GM19395 (cell line): ENCODE data around the gene SCN2B.

Experiments
- ATAC-seq: cut with Tn5 transposase; IDR thresholded peaks from one replicate; pipeline ENCODE4 v1.9.1; 2021; ENCODE audit warnings: mild to moderate bottlenecking, moderate library complexity; ENCODE audit not compliant: unreplicated experiment

SCN2B gene, protein sequence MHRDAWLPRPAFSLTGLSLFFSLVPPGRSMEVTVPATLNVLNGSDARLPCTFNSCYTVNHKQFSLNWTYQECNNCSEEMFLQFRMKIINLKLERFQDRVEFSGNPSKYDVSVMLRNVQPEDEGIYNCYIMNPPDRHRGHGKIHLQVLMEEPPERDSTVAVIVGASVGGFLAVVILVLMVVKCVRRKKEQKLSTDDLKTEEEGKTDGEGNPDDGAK

DNA sequence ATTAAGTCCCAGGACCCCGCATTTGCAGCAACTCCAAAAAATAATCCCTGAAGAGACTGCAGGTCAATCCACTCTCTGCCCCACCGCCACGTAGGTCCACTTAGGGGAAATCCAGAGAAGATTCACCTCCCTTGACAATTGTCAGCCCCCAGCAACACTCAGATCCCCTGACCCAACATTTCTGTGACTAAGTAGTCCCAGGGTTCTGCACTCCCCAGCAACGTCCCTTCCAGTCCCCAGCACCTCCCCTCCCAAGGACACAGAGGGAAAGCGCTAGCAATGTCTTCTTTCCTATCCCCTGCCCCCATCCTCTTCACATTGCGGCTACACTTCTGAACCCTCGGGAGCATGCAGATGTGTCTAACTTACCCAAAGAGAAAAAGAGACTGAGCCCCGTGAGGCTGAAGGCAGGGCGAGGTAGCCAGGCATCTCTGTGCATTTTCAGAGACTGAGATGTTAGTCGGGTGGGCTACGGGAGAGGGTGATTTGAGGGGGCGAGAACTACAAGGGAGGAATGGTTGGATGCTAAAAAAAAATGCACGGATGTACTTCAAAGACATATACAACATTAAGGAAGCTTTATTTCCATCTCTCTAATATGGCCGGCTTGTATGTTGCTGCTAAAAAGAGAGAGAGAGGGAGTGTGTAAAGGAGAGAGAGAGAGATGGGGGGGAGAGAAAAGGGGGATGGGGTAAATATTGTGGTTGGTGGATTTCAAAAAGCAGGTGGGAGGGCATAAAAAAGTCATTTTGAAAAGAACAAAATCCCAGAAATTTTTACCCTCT lies at the start of gene SCN2B:
Gene SCN2B, minus strand, starts transcription at position 647 of the 785 bp plus-strand sequence. Its CDS starts 208 bp downstream, at position 439.
- ATAC-seq, result no peak

DNA sequence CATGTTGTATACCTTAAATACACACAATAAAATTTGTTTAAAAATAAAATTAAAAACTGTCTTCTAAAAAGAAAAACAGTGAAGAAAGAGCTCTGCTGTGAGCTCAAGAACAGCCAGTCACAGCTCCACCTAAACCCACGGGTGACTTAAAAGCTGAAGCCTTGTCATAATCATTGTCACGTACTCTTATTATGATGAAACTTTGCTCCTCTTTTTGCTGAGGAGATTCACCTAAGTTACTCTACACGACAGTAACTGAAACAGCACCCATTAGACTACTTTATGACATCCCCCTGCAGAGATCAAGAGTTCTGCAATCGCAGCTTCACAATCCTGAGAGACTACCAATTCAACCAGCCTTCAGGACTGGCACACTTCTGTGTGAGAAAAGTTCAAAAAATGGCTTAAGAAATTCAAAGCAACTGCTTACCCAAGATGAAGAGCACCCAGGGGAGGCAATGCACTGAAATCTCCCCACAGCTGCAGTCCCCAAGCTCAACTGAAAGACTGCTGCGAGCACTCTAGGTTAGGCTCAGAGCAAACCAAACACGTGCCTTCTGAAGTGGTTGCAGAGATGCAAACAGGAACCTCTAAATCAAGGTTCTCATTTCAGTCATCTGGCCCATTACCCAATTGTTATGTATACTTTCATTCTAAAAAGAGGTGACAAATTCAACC lies 48.2 kb upstream of the SCN2B start, which contains the start of gene JAML:
Gene JAML, minus strand, starts transcription at position 501 of the 678 bp plus-strand sequence. CDS start 10,145 bp downstream, outside the sequence.
- ATAC-seq, result peak; percentile 54

DNA sequence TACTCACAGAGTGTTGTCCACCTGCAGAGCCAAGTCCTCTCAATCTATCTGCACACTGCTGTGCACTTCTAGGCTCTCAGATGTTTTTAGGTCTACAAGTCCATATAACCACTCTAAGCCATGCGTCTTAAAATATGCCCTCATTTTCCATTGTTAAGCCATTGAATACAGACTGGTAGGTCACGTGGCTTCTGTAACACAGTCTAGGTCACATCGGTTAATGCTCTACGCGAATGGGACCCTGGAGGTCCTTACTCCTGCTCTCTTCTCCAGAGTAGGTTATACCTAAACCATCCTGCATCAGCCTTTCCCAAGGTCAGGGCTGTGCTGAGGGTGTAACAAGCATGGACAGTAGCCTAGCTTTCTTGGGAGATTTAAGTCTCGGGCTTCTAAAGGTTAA lies 47.6 kb upstream of the SCN2B start:
- no peak for ATAC-seq

DNA sequence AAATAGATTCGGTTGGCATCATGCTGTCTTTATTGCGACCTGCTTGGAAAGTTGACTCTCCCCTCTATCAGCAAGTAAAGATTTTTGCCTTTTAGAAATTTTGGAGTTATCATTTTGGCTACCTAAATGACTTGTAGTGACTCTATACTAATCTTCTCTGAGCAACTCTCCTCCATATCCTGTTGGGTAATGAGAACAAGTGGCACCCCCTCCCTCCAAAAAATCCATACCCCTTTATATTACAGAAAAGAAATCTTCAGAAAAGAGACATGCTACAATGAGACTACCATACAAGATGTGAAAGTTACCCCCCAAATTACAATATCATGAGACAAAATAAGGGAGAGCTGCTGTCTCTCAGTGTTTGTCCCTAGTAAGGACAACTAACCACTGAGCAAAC lies 47.1 kb upstream of the SCN2B start:
- ATAC-seq, result no peak

DNA sequence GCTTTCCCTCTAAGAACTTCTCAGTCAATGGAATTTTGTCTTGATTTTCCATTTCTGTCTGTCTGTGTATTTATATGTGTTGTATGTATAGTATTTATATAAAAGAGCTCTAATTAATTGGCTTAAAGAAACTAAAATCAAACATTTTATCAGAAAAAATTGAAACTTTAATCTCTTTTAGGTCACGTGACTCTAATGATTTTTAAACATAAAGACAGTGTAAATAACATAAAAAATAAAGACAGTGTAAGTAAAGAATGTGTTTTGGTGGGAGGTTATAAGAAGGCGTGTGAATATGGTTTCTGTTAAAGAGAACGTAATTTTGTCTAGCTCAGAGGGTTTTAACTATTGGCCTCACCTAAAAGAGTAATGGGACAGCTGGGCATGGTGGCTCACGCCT lies 46.0 kb upstream of the SCN2B start:
- ATAC-seq, result no peak

DNA sequence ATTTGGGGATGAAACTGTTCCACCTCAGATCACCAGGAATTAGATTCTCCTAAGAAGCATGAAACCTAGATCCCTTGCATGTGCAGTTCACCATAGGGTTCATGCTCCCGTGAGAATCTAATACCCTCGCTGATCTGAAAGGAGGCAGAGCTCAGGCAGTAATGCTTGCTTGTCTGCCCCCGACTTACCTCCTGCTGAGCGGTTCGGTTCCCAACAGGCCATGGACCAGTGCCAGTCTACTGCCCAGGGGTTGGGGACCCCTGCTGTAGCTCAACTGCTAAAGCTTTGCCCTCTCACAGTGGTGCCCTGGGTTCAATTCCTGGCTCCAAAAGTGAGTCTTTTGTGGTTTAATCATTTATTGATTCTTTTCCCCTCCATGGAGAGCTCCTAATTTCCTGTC lies 45.0 kb upstream of the SCN2B start:
- no peak for ATAC-seq

DNA sequence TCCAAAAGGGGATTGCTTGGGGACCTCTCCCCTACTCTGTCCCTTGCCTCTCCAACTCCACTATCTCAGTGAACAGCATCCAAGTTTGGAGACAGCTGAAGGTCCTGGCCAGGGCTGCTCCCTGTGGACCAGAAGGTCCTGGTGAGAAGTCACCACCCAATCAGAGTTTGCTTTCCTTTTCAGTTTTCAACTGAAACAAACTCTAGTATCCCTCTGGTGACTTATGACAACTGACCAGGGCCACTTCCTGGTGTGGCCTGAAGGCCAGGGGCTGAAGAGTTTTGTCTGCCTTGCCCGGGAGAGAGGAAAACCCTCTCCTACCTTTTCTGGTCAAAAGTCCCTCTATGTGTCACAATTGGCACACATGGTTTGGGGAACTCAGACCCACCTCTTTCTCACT lies 43.3 kb upstream of the SCN2B start:
- no peak for ATAC-seq

DNA sequence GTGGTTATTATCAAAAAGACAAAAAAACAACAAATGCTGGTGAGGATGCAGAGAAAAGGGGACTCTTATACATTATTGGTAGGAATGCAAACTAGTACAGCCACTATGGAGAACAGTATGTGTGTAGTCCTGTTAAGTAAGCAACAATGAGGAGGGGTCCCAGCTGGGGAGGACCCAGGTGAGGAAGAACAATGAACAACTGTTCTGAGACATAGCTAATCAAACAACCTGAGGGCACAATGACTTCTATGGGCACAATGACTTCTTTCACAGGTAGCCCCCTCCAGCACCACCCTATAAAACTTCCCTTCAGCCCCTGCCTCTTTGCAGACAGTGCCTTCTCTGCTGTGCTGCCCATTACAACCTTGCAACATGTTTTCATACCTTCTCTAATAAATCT lies 42.8 kb upstream of the SCN2B start:
- no peak for ATAC-seq

DNA sequence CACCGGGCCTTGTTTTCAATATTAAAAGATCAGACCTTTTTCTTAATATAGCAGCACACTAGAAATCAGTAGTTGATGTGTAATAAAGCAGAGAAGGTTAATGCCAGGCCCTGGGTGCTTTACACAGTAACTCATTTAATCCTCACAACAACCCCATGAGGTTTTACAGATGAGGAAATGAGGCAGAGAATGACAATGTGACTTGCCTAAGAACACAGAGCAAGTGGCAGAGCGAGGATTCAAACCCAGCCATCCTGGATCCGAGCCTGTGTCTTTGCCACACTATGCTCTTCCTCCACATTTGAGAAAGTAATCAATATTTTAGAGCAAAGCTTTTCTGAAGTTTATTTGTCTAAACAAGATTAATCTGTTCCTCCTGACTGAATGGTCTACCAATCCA lies 41.1 kb upstream of the SCN2B start:
- no peak for ATAC-seq

DNA sequence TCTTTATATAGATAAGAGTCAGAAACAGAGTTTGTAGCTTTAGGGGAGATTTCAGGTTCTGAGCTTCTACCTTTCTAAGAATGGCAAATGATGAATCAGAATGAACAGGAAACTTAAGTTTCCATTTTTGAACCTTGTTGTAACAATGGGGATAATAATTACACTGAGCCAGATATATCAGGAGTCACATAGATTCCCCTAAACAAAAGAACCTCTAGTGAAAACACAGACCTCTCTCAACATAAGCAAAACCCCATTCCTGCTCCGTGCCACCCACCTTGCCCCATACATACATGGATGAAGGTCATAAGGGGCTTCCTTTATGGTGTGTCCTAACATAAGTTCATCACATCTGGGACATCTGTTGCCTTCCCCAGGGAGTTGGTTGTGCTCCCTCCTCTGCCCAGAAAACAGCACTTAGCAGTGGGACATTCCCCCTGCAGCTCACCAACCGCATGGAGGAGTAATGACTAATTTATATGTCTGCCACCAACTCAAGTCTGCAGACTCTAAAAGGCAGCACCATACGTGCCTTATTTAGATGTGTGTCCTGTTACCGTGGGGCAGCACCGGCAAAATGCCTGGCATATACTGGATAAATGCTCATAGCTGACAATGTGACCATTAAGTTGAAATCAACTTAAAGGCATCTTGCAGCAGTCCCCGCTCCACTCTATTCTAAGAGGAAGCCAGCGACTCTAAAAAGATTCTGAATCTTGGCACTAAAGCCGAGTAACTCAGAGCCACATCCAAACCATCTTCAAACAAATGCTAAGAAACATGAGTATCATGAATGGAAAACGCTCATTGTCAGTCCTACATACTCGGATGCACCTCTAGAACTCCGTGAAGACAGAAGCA lies 40.4 kb upstream of the SCN2B start:
- ATAC-seq, result no peak

DNA sequence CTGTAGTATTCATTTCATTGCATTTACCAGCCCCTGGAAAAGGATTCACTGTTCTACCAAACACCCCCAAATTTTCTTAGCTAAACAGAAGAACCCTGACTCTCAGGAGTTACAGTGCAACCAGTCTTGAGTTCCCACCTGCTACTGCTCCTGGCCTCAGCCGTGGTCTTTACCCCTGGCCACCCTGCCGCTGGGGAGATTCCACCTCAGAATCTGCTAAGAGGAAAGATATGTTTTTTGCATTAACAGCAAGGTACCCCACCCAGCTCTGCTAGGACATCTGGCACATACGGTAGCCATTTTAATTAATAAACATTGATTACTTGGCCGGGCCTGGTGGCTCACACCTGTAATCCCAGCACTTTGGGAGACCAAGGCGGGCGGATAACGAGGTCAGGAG lies 39.3 kb upstream of the SCN2B start:
- ATAC-seq, result no peak

DNA sequence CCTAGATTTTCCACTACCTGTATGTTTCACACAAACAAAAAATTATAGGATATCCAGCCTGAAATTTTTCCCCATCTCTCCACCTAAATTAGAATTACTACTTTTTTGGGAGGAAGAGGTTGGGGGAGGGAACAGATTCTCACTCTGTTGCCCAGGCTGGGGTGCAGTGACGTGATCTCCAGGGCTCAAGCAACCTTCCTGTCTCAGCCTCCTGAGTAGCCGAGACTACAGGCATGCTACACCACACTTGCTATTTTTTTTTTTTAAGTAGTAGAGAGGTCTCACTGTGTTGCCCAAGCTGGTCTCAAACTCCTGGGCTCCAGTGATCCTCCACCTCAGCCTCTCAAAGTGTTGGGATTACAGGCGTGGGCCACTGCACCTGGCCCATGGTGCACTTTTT lies 38.8 kb upstream of the SCN2B start:
- no peak for ATAC-seq

DNA sequence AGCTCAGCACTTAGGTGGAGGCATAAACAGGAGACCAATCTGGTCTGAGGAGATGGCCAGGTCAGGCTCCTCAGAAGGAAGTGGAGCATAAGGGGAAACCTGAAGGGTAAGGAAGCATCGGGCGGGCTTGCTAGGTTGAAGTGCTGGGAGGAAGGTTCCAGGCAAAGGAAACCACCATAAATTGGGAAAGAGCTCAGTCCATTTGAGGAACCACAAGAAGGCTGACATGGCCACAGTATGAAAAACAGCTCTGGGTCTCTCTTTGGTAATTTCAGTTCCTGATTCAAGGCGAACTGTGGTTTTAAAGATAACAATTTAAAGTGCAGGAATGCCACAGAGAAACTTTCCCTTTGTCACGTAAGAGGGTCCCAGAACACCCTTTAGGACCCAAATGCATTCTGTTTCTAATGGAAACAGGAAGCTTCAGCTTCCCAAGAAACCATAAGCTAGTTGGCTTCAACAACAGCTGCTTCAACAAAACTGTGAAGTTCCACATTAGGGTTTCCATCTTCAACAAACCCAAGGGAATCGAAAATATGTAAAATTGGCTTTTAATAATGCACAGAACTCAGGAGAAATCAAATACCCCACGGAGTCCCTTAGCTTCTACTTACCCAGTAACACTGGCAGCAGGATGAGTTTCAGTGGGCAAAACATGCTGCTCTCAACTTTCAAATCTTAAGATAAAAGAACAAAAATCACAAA lies 37.9 kb upstream of the SCN2B start:
- no peak for ATAC-seq

DNA sequence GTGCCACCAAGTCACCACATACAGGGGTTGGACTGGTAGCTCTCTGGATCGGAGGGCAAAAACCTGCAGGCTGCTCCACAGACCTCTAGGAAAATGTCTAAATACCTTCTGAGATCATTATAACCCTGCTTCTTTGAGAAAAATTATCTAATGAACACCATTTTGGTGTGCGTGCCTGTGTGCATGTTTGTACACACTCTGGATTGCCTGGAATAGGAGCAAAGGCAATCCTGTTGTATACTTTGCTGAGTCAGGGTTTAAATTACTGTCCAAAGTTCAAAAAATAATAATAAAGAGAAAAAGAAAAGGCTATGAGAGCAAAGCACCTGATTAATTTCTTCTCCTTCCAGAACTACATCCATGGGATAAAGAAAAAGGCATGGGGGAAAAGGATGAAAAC lies 37.3 kb upstream of the SCN2B start:
- no peak for ATAC-seq

DNA sequence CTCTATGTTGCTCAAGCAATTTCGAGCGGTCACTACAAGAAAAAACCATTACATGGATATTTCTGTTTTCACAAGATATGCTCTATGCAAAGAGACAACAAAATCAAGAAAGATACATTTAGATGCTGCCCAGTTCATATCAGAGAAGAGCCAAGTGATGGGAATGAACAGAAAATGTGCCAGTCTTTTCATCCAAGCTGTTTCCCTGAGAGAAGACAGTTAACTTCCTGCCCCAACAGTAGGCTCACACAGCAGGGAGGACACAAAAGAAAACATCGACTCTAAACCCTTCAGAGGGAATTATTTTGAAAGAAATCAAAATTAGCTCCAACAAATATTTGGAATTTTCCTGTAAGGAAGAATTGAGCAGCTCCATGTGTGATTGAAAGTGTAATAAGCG lies 36.8 kb upstream of the SCN2B start:
- ATAC-seq, result no peak

DNA sequence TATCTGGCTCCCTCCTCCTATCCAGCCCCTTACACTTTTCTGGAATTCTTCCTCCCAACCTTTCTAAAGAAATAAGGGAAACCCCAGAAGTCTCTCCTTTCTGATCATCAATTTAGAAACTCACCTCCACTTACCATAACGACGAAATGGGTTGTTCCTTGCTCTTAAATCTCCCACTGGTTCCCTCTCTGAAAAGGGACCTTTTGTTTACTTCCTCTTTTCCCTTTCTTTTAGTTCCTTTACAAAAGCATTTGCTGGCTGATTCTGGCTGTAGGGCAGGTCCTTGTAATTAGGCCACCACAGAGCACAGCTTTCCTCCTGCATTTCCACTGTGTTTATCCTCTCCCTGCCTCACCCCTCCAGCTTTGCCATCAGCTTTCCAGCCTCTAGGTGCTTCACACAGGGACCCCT lies 36.3 kb upstream of the SCN2B start:
- no peak for ATAC-seq

DNA sequence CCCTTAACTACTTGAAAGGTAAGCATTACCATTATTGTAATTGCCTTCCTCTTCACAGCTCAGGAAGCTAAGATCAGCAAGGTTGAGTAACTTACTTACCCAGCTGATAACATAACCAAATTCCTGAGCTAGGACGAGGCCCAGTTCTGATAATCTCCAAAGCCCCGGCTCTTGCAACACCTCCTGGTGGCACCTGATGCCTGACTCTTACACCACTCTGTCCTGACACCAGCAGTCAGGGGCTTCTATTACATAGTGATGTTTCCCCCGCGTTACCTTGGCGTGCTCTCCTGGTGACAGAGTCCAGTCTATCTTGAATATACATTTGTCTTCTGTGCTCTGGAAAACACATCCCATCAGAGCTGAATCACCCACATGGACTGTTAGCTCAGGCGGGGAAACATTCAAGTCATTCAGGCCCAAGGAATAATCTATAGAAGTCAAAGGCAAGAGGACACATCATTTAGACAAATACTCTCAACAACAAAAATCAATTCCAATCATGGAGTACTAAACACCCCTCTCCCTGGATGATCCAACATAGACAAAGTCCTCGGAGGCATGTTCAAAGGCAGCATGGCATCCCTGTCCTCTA lies 35.8 kb upstream of the SCN2B start:
- no peak for ATAC-seq

DNA sequence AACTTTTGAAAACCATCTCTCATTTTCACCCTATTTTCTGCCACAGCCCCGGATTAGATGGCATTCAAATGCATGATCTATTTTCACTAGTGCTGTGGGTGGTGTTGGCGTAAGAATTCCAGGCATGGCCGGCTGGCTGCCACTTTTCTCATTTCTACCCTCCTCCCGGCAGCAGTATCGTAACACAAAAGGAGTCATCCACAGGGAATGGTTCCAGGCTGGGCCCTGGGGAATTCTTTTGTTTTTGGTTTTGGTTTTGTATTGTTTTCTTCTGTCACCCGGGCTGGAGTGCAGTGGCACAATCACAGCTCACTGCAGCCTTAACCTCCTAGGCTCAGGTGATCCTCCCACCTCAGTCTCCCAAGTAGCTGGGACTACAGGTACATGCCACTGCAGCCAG lies 34.6 kb upstream of the SCN2B start:
- ATAC-seq, result no peak

DNA sequence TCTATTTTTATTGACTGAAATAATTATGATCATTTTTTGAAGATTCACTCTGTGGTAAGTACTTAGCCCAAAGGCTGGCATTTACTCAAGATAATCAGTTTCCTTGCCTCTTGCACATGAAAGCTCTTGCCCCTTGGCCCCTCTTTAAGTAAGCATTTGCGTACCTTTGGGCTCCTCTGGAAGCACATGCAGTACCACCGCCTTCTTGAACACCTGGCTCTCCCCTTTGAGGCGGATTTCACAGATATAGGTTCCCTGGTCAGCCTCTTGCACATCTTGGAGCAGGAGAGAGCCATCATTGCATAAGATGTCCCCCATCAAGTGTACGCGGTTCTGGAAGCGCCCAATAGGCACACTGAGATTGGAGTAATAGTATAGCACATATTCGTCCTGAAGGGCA lies 33.9 kb upstream of the SCN2B start:
- ATAC-seq, result no peak

DNA sequence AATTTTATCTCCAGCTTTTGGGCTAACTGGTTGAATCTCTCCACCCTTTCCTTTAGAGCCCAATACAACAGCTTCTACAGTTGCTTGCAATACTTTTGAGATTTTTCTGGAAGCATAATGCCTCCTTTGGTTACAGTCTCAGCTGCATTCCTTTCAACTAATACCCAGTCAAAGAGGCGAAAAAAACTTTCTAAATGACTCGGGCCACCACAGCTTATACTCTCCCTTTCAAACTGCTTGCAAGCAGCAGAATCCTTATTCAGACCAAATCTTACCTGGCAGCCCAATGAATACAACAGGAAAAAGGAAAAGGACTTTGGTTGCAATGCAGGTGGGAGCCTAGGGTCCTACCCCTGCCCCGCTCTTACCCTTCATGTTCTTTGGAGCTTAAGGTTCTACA lies 32.6 kb upstream of the SCN2B start:
- no peak for ATAC-seq
